PC-3 (cell line): ENCODE measurements around the gene CEP85. TPM values are rescaled to one million over a fixed set of nuclear protein-coding genes. Genes with fewer than 3 reads are reported as not detected.
A peak's percentile ranks its signal among the peaks of the same experiment; 100 is the strongest.

Experiments
- ATAC-seq: fragments of 200-7000 bp; cut with Tn5 transposase; 2 replicates; pipeline ENCODE4 v1.9.1; 2020; ENCODE audit warnings: mild to moderate bottlenecking, moderate library complexity
- Bru-seq: library from RNA; stranded (reverse); fragments of 400-500 nt; gene quantifications from one replicate; lab custom pipeline; 2021; lab: Mats Ljungman, UMichigan
- BruChase-seq, 2 experiments: library from RNA; stranded (reverse); fragments of 400-500 nt; gene quantifications; one replicate each; lab custom pipeline; 2021; lab: Mats Ljungman, UMichigan
- BruUV-seq: library from RNA; stranded (reverse); fragments of 400-500 nt; replicated peaks from 2 replicates; lab custom pipeline; 2021; lab: Mats Ljungman, UMichigan
- CTCF ChIA-PET: fragments of 300-600 bp; sonication (Branson Sonifier 250); formaldehyde crosslinking; loops from one replicate; lab custom pipeline; 2022; ENCODE audit warnings: antibody characterized with exemption; lab: Charles Lee
- POLR2A ChIA-PET: fragments of 300-600 bp; sonication (Branson Sonifier 250); formaldehyde crosslinking; loops from one replicate; lab custom pipeline; 2022; ENCODE audit warnings: antibody characterized with exemption; ENCODE audit not compliant: unreplicated experiment; lab: Charles Lee
- DNase-seq: peaks from one replicate; pipeline ENCODE4 v3.0.0-alpha.2; 2015
- H2AFZ ChIP-seq: fragments of 300-600 bp; sonication (generic); 2 replicates; pipeline ENCODE4 v1.6.0; 2016; ENCODE audit warnings: antibody characterized with exemption, low read length
- H3F3A ChIP-seq: fragments of 300-600 bp; sonication (generic); one replicate; pipeline ENCODE4 v1.6.0; 2017; ENCODE audit warnings: antibody characterized with exemption, low read length, control low read depth, mild to moderate bottlenecking; ENCODE audit not compliant: unreplicated experiment
- H3K27ac ChIP-seq: fragments of 300-600 bp; sonication (generic); 2 replicates; pipeline ENCODE4 v1.5.1; 2016; ENCODE audit warnings: mild to moderate bottlenecking, low read length
- H3K27me3 ChIP-seq: fragments of 300-600 bp; sonication (generic); 2 replicates; pipeline ENCODE4 v1.6.1; 2016; ENCODE audit warnings: low read length, mixed read lengths
- H3K36me3 ChIP-seq: fragments of 300-600 bp; sonication (generic); 2 replicates; pipeline ENCODE4 v1.6.1; 2016; ENCODE audit warnings: low read depth, mixed run types, low read length, mixed read lengths
- H3K4me1 ChIP-seq: fragments of 300-600 bp; sonication (generic); 2 replicates; pipeline ENCODE4 v1.5.1; 2016; ENCODE audit warnings: low read length; ENCODE audit not compliant: insufficient read depth
- H3K4me2 ChIP-seq: fragments of 300-600 bp; sonication (generic); 2 replicates; pipeline ENCODE4 v1.6.0; 2016; ENCODE audit warnings: low read length
- H3K4me3 ChIP-seq: fragments of 300-600 bp; sonication (generic); 2 replicates; pipeline ENCODE4 v1.5.1; 2016; ENCODE audit warnings: mild to moderate bottlenecking, low read length, mixed read lengths
- H3K79me2 ChIP-seq: fragments of 300-600 bp; sonication (generic); 2 replicates; pipeline ENCODE4 v1.6.1; 2017; ENCODE audit warnings: low read length, mixed read lengths
- H3K9ac ChIP-seq: fragments of 300-600 bp; sonication (generic); 2 replicates; pipeline ENCODE4 v1.6.0; 2016; ENCODE audit warnings: mild to moderate bottlenecking, low read length
- H3K9me2 ChIP-seq: fragments of 300-600 bp; sonication (generic); replicated peaks from 2 replicates; pipeline ENCODE4 v1.6.1; 2016; ENCODE audit warnings: mixed run types, low read length, mixed read lengths
- H3K9me3 ChIP-seq: fragments of 300-600 bp; sonication (generic); 2 replicates; pipeline ENCODE4 v1.6.1; 2016; ENCODE audit warnings: low read length, mixed read lengths
- H4K20me1 ChIP-seq: fragments of 300-600 bp; sonication (generic); 2 replicates; pipeline ENCODE4 v1.6.1; 2016; ENCODE audit warnings: low read length, mixed read lengths
- EZH2 ChIP-seq: fragments of 300-600 bp; sonication (generic); IDR thresholded peaks from one replicate; pipeline ENCODE4 v1.6.1; 2017; ENCODE audit warnings: antibody characterized with exemption, mild to moderate bottlenecking, low read length; ENCODE audit not compliant: unreplicated experiment
- EZH2phosphoT487 ChIP-seq: fragments of 300-600 bp; sonication (generic); IDR thresholded peaks from 2 replicates; pipeline ENCODE4 v1.6.1; 2018; ENCODE audit warnings: mild to moderate bottlenecking, antibody characterized with exemption, low read length, borderline replicate concordance
- intact Hi-C: fragments of 100-400 bp; cut with micrococcal nuclease; formaldehyde crosslinking; loops from 2 replicates; pipeline ENCODE4 v1.9.0; 2023
- long read RNA-seq: library from polyadenylated mRNA; unstranded; transcript quantifications from one replicate; pipeline ENCODE4 v2.0.0, GENCODE V29; 2021; ENCODE audit not compliant: unreplicated experiment
- total RNA-seq: library from RNA; depleted of rRNA; stranded (reverse); fragments of >200 nt; gene quantifications from 2 replicates; pipeline ENCODE4 v1.2.3, GENCODE V29; 2014; rRNA removed
- TF ChIP-seq, protein P1 (sequence below): fragments of 300-600 bp; sonication (generic); conservative IDR thresholded peaks from 2 replicates; pipeline ENCODE4 v1.5.1; 2017; ENCODE audit warnings: antibody characterized with exemption, low read depth, mild to moderate bottlenecking, low read length

The CEP85 gene, protein sequence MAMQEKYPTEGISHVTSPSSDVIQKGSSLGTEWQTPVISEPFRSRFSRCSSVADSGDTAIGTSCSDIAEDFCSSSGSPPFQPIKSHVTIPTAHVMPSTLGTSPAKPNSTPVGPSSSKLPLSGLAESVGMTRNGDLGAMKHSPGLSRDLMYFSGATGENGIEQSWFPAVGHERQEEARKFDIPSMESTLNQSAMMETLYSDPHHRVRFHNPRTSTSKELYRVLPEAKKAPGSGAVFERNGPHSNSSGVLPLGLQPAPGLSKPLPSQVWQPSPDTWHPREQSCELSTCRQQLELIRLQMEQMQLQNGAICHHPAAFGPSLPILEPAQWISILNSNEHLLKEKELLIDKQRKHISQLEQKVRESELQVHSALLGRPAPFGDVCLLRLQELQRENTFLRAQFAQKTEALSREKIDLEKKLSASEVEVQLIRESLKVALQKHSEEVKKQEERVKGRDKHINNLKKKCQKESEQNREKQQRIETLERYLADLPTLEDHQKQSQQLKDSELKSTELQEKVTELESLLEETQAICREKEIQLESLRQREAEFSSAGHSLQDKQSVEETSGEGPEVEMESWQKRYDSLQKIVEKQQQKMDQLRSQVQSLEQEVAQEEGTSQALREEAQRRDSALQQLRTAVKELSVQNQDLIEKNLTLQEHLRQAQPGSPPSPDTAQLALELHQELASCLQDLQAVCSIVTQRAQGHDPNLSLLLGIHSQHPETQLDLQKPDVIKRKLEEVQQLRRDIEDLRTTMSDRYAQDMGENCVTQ
- total RNA-seq: 30.6 and 30.8 TPM in 2 replicates
- Bru-seq, nascent RNA: percentile 76 among the genes with signal in this experiment
- BruChase-seq, experiment 1, labeled RNA remaining after a 6-hour chase: percentile 80 among the genes with signal in this experiment
- percentile 75 among the genes with signal in this experiment for BruChase-seq, experiment 2, labeled RNA remaining after a 2-hour chase
- long read RNA-seq, transcript CEP85-202 (14 exons, 3,922 nt): major isoform, 21 of 51 reads
- long read RNA-seq, partial matches to known transcripts: 10 of 51 reads
- long read RNA-seq, other reads (novel, unspliced or antisense): 16 of 51 reads

DNA sequence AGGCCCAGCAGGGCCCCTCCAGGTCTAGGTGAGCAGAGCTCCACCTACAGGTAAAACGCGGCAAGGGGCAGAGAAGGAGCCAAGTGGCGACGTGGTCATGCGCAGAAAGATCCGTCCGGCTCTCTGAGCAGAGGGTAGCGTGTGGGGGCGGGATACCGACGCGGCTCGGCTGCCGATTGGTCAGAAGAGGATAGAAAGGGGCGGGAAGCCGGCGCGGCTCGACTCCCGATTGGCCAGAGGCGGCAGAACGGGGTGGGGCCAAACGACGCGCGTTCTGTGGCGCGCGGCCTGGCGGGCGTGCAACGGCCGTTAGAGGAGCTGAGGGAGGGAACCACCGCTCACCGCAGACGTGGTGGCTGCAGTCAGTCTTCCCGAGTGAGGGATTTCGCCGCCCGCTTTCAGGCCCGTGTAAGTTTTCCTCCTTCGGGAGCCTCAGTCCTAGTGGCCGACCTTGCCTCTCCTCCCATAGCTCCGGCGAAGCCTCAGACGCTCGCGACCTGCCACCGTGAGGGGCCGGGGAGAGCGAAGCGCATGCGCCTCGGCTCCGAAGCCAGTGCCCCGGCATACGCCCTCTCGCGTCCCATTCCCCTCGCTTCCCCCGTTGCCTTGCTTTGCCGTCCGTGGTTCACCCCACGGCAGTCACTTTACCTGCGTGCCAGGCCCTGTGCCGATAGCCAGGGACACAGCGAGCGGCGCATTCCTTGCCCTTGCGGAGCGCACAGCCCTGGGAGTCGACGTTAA, at the start of gene CEP85:
Gene CEP85, plus strand, starts transcription at position 298 of the 741 bp plus-strand sequence. CDS start 5,584 bp downstream, outside the sequence.
- Histone ChIP-seq H2AFZ (peak within 1 kb of the TSS; percentile 84), H3F3A (no peaks in the 10 kb centered on the region), H3K9me3 (no peaks in the 10 kb centered on the region), H3K4me2 (peak within 1 kb of the TSS; percentile 83), H3K4me3 (peak within 1 kb of the TSS; percentile 96), H4K20me1 (no peaks in the 10 kb centered on the region; the same call in 1 of the 2 replicates), H3K9ac (peak within 1 kb of the TSS; percentile 87), H3K9me2 (no peaks in the 10 kb centered on the region), H3K4me1 (peaks cover 25% of the 10 kb centered on the region), H3K27ac (peak within 1 kb of the TSS; percentile 48), H3K36me3 (no peaks in the 10 kb centered on the region), H3K79me2 (peaks cover 49% of the 10 kb centered on the region), H3K27me3 (no peaks in the 10 kb centered on the region)
- DNase-seq (peak; percentile 99), ATAC-seq (peak; percentile 93)
- TF ChIP-seq, protein P1, sequence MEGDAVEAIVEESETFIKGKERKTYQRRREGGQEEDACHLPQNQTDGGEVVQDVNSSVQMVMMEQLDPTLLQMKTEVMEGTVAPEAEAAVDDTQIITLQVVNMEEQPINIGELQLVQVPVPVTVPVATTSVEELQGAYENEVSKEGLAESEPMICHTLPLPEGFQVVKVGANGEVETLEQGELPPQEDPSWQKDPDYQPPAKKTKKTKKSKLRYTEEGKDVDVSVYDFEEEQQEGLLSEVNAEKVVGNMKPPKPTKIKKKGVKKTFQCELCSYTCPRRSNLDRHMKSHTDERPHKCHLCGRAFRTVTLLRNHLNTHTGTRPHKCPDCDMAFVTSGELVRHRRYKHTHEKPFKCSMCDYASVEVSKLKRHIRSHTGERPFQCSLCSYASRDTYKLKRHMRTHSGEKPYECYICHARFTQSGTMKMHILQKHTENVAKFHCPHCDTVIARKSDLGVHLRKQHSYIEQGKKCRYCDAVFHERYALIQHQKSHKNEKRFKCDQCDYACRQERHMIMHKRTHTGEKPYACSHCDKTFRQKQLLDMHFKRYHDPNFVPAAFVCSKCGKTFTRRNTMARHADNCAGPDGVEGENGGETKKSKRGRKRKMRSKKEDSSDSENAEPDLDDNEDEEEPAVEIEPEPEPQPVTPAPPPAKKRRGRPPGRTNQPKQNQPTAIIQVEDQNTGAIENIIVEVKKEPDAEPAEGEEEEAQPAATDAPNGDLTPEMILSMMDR: peak; percentile 85
- TF ChIP-seq EZH2: no peak
- ChIA-PET CTCF (interaction anchor here (0.5 to 1.9 kb wide), 18 partner anchors 16 to 345 kb away, joined by 3 to 24 read pairs (median 4); partner anchors contain the start of genes CATSPER4, CNKSR1, DHDDS and SH3BGRL3), POLR2A (interaction anchor here (0.6 kb wide), 2 partner anchors 48 to 77 kb away, joined by 3 to 4 read pairs; no protein-coding TSS in a partner anchor)
- intact Hi-C loops: loop anchor here (1.0 to 5.0 kb wide), 4 partner anchors 41 to 123 kb away; partner anchors contain the start of genes C1orf232, PDIK1L and ZNF593
- BruUV-seq: TSS peak; percentile 59

DNA sequence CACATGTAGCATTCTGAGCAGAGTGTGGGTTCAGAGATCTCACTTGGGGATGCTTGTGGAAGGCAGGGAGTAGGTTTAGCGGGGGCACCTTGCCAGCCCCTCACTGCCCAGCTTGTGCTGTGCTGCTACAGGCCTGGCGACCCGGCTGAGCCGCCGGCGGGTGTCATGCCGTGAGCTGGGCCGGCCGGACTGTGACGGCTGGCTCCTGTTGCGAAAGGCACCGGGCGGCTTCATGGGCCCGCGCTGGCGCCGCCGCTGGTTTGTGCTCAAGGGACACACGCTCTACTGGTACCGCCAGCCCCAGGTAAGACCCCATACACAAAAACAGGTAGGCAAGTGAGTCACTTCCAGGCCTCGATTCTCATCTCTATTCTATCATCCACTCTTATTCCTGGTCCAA, 49.1 kb upstream of the CEP85 start:
- Histone ChIP-seq H3K27me3 (no peaks in the 10 kb centered on the region), H3K9me3 (no peaks in the 10 kb centered on the region), H3F3A (no peaks in the 10 kb centered on the region), H3K27ac (no peak overlapping the region), H2AFZ (no peak overlapping the region), H3K4me1 (peaks cover 17% of the 10 kb centered on the region), H3K9me2 (no peaks in the 10 kb centered on the region), H4K20me1 (no peaks in the 10 kb centered on the region), H3K4me2 (no peak overlapping the region), H3K79me2 (no peaks in the 10 kb centered on the region), H3K9ac (no peak overlapping the region), H3K4me3 (no peak overlapping the region), H3K36me3 (peaks cover 7% of the 10 kb centered on the region; the same call in 1 of the 2 replicates)
- no peak for TF ChIP-seq EZH2phosphoT487
- TF ChIP-seq, protein P1: no peak
- no peak for TF ChIP-seq EZH2
- intact Hi-C loops: no loop called here
- CTCF ChIA-PET: no interaction called here
- ATAC-seq (no peak), DNase-seq (no peak)
- BruUV-seq: no TSS peak
- POLR2A ChIA-PET: no interaction called here
